Thyroid gland (tissue), 4 donors: Measurements from ENCODE around the gene SLC8B1. TPM values are rescaled to one million over a fixed set of nuclear protein-coding genes. Genes with fewer than 3 reads are reported as not detected.

ENCODE experiments used
- DNase-seq, 2 donors: peaks; one replicate each; pipeline ENCODE4 v3.0.0-alpha.2; 2019
- H3K27ac ChIP-seq, 3 donors: fragments of 200-600 bp; sonication (generic); 1 replicate in 2 of 3; 2 replicates in 1 of 3; pipeline ENCODE4 v1.5.1; 2016 to 2019; ENCODE audit warnings: mild to moderate bottlenecking in 1 of 3, moderate library complexity in 1 of 3
- H3K27me3 ChIP-seq: fragments of 200-600 bp; sonication (generic); one replicate; pipeline ENCODE4 v1.5.1; 2019
- H3K36me3 ChIP-seq, 2 donors: fragments of 200-600 bp; sonication (generic); one replicate each; pipeline ENCODE4 v1.5.1; 2016 to 2019
- H3K4me1 ChIP-seq, 2 donors: fragments of 200-600 bp; sonication (generic); one replicate each; pipeline ENCODE4 v1.5.1; 2017 to 2019
- H3K4me3 ChIP-seq, 3 donors: fragments of 200-600 bp; sonication (generic); replicated peaks in 1 of 3; 1 replicate in 2 of 3; 2 replicates in 1 of 3; pipeline ENCODE4 v1.5.1; 2016; ENCODE audit warnings: mild to moderate bottlenecking in 1 of 3
- H3K9me3 ChIP-seq: fragments of 200-600 bp; sonication (generic); one replicate; pipeline ENCODE4 v1.5.1; 2017
- POLR2A ChIP-seq, 2 donors: fragments of 450-650 bp; IDR thresholded peaks; one replicate each; pipeline ENCODE4 v1.6.1; 2017; ENCODE audit warnings: antibody characterized with exemption in 2 of 2, mild to moderate bottlenecking in 2 of 2, moderate library complexity in 1 of 2
- WGBS, 2 donors: methylation state at CpG; one replicate each; pipeline ENCODE4 v1.1.5; 2017; 5-methylcytosine and 5-hydroxymethylcytosine counted together
- intact Hi-C: fragments of 100-400 bp; cut with DNase I; formaldehyde crosslinking; loops from one replicate; pipeline ENCODE4 v1.15.1; 2023
- total RNA-seq, 4 donors: library from RNA; depleted of rRNA; stranded (reverse); fragments of >200 nt; gene quantifications; one replicate each; pipeline ENCODE4 v1.2.3, GENCODE V29; 2016
- TF ChIP-seq, protein P1 (sequence below), 6 experiments: fragments of 200-600 bp in 3 of 6; fragments of 450-650 bp in 3 of 6; sonication (generic) in 3 of 6; IDR thresholded peaks; one replicate each; pipeline ENCODE4 v1.5.1; 2016 to 2019; ENCODE audit warnings: antibody characterized with exemption in 6 of 6, mild to moderate bottlenecking in 2 of 6, inconsistent platforms in 1 of 6, moderate library complexity in 1 of 6

Gene SLC8B1
- total RNA-seq, 4 donors from 2014 or later = 23.3 to 50.5 (median 30.7) TPM

DNA sequence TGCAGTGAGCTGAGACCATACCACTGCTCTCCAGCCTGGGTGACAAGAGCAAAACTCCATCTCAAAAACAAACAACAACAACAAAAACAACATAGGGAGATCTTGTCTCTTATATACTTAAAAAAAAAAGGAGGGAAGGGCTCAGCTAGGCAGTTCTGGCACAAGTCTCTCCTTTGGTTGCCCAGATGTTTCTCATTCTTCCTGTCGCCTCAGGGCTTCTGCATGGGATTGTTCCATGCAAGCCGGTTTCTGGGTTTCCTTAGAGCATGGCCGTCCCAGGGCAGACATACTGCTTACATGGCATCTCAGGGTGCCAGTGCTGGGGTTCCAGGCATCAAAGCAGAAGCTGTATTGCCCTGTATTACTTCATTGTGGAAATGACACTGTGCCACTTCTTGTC lies 5.2 kb upstream of the SLC8B1 start:
- intact Hi-C loops = no loop called here
- no peak for TF ChIP-seq POLR2A (IDR thresholded peaks at IDR 0.05)
- TF ChIP-seq, protein P1, sequence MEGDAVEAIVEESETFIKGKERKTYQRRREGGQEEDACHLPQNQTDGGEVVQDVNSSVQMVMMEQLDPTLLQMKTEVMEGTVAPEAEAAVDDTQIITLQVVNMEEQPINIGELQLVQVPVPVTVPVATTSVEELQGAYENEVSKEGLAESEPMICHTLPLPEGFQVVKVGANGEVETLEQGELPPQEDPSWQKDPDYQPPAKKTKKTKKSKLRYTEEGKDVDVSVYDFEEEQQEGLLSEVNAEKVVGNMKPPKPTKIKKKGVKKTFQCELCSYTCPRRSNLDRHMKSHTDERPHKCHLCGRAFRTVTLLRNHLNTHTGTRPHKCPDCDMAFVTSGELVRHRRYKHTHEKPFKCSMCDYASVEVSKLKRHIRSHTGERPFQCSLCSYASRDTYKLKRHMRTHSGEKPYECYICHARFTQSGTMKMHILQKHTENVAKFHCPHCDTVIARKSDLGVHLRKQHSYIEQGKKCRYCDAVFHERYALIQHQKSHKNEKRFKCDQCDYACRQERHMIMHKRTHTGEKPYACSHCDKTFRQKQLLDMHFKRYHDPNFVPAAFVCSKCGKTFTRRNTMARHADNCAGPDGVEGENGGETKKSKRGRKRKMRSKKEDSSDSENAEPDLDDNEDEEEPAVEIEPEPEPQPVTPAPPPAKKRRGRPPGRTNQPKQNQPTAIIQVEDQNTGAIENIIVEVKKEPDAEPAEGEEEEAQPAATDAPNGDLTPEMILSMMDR (IDR thresholded peaks at IDR 0.05) = no peak
- no peak overlapping the region for H3K4me3 ChIP-seq
- peaks cover 0 to 6% of the 10 kb centered on the region in 2 donors for H3K4me1 ChIP-seq
- 88 to 96% methylated on average over 3 of the region's 3 CpGs for WGBS, 2 donors
- H3K27me3 ChIP-seq = no peaks in the 10 kb centered on the region
- H3K27ac ChIP-seq = no peak overlapping the region
- no peak for DNase-seq
- H3K9me3 ChIP-seq = no peaks in the 10 kb centered on the region
- H3K36me3 ChIP-seq = no peaks in the 10 kb centered on the region

DNA sequence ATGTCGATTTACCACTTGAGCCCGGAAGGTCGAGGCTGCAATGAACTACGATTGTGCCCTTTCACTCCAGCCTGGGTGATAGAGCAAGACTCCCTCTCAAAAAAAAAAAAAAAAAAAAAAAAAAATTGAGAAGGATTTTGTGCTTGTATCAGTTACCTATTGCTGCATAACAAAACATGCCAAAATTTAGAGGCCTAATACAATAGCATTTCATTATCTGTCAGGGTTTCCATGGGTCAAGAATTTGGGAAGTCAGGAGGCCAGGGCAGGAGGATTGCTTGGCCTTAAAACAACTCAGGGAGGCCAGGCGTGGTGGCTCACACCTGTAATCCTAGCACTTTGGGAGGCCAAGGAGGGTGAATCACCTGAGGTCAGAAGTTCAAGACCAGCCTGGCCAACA lies 4.6 kb upstream of the SLC8B1 start:
- DNase-seq = no peak
- H3K9me3 ChIP-seq = no peaks in the 10 kb centered on the region
- H3K27ac ChIP-seq = no peak overlapping the region
- no peaks in the 10 kb centered on the region for H3K36me3 ChIP-seq
- H3K27me3 ChIP-seq = no peaks in the 10 kb centered on the region
- TF ChIP-seq, protein P1 (IDR thresholded peaks at IDR 0.05) = no peak
- no peak for TF ChIP-seq POLR2A (IDR thresholded peaks at IDR 0.05)
- whole genome bisulfite sequencing, 2 donors = 94 to 98% methylated on average over 5 of the region's 5 CpGs
- intact Hi-C loops = loop anchor here (10.0 kb wide), 1 partner anchor 145 kb away; no protein-coding TSS in a partner anchor
- H3K4me3 ChIP-seq = no peak overlapping the region
- peaks cover 0 to 6% of the 10 kb centered on the region in 2 donors for H3K4me1 ChIP-seq

DNA sequence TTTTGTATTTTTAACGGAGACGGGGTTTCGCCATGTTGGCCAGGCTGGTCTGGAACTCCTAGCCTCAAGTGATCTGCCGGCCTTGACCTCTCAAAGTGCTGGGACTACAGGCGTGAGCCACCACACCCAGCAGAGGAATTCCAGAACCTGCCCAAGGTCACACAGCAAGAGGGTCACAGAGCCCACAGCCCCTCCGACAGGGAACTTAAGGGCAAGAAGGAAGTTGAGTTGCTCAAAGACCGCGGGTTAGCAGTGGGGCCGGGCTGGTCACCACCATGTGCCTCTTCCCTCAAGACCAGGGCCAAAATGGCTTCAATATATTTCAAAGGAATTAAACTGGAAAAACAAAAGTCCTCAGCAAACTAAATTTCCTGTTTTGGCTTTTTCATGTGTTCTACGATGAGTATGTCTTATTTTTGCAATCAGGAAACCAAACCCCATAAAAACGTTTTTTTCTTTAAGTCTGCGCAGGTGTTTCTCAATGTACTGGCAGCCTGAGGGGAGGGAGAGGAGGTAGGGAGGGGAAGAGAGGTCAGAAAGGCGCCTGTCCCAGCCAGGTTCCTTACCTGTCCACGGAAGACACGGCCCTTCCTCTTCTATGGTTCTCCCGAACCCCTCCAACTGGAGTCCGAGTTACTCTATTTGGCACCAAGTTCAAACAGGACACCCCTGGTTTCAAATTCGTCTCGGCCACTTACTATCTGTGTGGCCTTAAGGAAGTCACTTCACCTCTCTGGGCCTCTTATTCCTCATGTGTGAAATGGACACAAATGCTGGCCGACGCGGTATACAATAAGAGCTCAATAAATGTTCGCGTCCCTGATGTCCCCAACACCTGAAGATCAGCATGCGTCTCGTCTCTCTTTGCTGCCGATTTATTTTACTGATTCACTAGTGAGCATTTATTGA lies 778 bp downstream of the SLC8B1 start:
- WGBS, 2 donors = 42 to 45% methylated on average over 27 of the region's 27 CpGs
- DNase-seq = peak in 1 of 2 donors; percentile 16
- peaks cover 0 to 6% of the 10 kb centered on the region in 2 donors for H3K36me3 ChIP-seq
- TF ChIP-seq, protein P1 (IDR thresholded peaks at IDR 0.05) = no peak
- TF ChIP-seq POLR2A (IDR thresholded peaks at IDR 0.05) = no peak
- H3K27me3 ChIP-seq = no peaks in the 10 kb centered on the region
- H3K27ac ChIP-seq = peak overlapping the region in 2 of 3 donors; percentile 45 to 63
- no peaks in the 10 kb centered on the region for H3K9me3 ChIP-seq
- intact Hi-C loops = loop anchor here (2.0 to 10.0 kb wide), 2 partner anchors 25 to 139 kb away; partner anchors contain the start of gene PLBD2
- peak overlapping the region; percentile 38 to 65 (median 44) for H3K4me3 ChIP-seq
- peaks cover 4 to 24% of the 10 kb centered on the region in 2 donors for H3K4me1 ChIP-seq

DNA sequence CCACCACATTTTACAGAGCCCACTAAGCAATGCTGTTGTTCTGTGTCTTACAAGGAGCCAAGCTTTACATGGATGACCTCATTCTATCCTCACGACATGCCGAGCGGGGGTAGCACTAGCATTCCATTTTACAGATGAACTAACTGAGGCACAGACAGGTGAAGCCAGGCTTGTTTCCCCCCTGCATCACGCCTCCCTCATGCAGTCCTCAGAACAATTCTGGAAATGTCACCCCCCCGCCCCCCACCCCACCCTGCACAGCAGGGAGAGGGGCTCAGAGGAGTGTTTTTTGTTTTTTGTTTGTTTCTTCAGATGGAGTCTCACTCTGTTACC lies 1.5 kb downstream of the SLC8B1 start:
- H3K9me3 ChIP-seq = no peaks in the 10 kb centered on the region
- intact Hi-C loops = loop anchor here (10.0 kb wide), 1 partner anchor 139 kb away; no protein-coding TSS in a partner anchor
- TF ChIP-seq POLR2A (IDR thresholded peaks at IDR 0.05) = no peak
- TF ChIP-seq, protein P1 (IDR thresholded peaks at IDR 0.05) = no peak
- WGBS, 2 donors = 87 to 88% methylated on average over 5 of the region's 5 CpGs
- H3K4me1 ChIP-seq = peaks cover 4 to 24% of the 10 kb centered on the region in 2 donors
- H3K27me3 ChIP-seq = no peaks in the 10 kb centered on the region
- no peak overlapping the region for H3K27ac ChIP-seq
- peaks cover 0 to 6% of the 10 kb centered on the region in 2 donors for H3K36me3 ChIP-seq
- peak overlapping the region in 1 of 3 donors; percentile 44 for H3K4me3 ChIP-seq
- no peak for DNase-seq
